NCI-H146 treated with DMSO at 0.1 percent for 48 hours (cell line): ENCODE measurements around the gene SCD5.

Experiments used
- DNase-seq: peaks from one replicate; lab custom pipeline; 2025; ENCODE audit not compliant: unreplicated experiment; lab: John Stamatoyannopoulos, UW

Gene SCD5

DNA sequence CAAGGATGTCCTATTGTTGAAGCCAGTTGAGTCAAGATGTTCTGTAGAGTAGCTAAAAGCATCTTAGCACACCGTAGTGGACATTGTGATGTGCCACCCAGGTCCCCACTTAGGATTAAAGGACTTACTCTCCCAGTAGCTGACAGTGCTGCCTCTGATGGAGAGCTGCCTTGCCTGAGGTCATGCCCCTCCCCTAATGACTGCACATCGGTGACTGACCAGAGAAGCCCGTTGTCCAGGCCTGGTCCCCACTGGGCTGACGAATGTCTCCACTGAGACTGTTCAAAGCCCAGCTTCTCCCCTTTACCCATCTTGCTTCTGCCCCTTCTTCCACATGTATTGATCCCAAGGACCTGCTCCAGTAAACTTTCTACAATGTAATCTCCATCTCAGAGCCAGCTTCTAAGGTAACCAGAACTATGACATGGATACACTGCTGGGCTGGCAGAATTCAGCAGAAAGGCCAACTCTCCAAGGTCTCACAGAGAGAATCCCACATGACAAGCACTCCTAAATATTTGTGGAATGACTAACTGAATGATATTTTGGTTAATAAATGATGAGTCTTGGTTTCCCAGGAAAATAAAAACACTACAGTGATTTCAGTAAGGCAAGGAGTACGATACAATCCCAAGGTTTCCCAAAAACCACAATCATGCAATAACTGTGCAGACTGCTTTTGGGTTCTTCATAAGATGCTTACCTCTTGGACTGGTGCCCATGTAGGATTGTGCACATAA, 154.4 kb downstream of the SCD5 start:
- no peak for DNase-seq

DNA sequence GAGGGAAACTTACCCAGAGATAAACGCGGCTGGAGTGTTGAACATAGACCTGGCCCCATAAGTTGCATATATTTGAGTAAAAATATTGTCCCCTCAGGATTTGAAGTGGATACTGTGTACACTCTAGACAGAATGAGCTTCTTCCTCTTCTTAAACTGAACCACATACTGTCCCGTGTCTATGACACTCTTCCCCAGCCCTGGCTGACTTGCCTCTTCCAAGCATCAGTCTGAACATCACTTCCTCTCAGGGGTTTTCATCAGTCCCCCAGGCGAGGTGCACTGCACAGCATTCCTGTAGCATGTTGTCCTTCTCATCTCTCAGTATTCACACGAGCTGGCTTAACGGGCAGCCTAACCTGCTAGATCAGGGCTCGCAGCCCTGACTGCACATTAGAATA, 156.3 kb downstream of the SCD5 start:
- DNase-seq: no peak

DNA sequence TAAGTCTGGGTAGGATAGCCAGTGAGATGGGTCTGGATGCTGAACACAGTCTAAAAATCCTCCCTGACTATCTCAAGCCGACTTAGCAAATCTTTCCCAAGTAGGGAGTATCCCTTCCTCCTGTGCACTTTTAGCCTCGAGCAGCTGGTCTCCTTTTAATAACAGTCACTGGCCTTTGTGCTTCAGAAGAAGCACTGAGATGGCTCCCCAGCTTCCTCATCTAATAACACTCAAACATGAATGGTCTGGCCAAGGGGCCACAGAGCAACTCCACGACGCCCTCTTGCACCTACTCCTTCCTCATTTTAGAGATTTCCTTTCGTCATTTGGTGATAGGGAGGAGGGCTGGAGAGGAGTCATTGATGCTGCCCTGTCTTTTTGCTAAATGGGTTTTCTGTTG, 158.1 kb downstream of the SCD5 start:
- DNase-seq: no peak

DNA sequence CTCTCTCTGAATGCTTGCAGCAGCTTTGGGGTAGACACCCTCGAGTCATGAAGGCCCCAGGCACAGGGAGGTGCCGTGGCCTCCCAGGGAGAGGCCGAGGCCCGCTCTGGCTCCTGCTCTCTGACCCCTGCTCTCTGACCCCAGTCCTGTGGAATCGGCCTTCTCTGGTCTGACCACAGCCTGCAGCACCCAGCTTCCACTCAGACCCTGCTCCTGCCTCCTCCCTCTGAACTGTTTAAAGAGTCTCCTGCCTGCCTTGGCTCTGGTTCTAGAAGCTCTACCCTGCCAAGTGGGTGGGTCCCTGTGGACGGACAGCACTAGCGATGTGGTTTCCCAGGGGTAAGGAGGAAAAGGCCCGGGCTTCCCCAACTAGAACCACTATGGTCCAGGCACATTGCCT, 158.6 kb downstream of the SCD5 start:
- no peak for DNase-seq

DNA sequence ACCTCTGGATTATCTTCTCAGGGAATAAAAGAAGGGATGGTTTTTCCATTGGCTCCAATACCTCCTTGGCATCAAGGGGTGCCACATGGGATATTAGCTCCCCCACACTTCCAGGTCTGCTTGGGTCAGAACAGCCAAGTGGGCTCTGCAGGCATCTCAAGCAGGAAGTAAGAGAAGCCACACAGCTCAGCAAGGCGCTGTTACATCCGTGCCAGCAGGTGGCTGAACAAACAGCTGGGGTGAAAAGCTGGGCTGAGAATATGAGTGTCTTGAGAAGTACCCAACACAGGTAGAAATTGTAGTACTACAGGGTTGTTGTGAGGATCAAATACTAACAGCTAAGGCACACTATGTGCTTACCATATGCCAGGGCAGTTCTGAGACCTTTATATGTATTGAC, 160.1 kb downstream of the SCD5 start:
- DNase-seq: no peak

DNA sequence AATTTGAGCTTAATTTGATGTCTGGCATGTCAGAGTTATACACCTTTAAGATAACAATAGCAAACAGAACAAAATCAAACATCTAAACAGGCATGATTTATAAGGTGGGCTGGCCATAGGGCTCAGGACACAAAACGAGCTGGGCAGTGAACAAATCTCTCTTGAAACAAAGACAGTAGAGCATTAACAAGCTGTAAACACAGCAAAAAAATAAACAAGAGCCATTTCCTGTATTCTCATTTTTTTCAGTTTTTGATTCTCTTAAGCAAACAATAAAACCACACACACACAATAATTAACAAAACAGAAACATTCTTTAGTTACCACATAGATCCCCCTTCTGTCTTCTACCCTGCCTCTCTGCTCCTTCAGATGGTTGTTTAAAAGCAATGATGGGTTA, 168.5 kb downstream of the SCD5 start:
- no peak for DNase-seq

DNA sequence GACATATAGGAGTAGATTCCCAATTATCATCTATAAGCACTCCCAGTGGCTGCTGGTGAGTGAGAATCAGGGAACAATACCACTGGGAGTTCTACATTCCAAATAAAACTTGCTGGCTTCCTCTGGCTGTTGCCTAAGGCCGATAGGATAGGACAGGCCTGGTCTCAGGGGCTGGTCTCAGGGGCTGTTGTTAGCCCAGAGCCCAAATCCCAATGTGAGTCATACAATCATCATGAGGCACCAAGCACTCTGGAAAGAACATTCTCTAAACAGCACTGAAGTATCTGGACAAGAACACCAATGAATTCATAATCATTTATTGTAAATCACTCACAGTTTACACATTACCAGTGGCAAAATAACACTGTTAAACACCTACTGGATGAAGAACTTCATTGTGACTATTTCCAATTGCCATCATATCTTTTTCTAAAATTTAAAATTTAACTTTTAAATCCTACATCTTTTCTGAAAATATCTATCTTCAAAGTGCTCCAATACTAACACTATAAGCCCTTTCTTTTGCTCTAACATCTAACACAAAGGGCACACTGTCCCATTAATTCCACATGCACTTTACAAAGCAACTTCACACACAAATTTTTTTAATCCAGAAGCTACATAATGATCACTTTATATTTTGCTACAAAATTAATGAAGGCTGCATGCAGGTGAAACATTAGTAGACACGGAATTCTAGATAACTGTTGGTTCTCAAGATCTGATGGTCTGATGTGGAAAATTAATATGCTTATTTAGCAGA, 169.2 kb downstream of the SCD5 start:
- no peak for DNase-seq

DNA sequence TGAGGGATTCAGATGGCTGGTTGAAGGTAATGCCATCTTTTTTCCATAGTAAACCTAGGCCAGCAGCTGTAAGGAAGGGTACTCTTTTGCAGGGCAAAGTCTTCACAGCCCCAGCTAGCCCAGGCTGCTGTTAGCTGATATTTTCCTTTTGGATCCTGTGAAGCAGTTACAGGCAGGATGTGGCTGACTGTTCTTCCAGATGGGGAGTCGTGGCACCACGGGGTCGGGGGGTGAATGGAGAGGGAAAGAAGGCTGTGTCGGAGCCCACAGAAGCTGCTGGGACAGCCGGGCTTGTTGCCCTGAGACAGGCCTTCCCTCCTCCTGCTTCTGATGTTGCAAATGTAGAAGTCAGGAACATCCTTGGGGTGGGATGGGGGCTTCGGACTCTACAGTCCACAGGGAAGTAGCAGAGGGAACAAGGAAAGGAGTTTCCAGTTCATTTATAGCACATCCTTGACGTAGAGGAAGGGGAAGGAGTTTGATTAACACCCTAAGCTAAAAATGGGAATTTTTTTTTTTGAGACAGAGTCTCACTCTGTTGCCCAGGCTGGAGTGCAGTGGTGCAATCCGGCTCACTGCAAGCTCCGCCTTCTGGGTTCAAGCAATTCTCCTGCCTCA, 172.2 kb downstream of the SCD5 start:
- no peak for DNase-seq

DNA sequence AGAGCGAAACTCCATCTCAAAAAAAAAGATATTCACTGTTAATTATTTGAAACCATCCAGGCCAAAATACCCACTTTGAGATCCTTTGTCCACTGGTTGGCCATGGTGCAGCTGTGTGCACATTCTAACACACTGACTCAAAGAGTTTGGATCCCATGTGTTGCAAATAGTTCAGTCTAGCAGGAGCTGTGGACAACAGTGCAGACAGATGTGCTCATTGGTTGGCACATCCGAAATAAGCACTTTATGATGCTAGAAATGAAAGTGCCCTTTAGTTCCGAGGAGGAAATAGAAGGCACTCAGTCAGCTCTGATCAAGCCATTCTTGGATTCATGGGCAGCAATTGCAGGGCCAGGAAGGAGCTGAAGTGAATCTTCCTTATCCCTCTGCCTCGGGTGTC, 173.8 kb downstream of the SCD5 start:
- no peak for DNase-seq

DNA sequence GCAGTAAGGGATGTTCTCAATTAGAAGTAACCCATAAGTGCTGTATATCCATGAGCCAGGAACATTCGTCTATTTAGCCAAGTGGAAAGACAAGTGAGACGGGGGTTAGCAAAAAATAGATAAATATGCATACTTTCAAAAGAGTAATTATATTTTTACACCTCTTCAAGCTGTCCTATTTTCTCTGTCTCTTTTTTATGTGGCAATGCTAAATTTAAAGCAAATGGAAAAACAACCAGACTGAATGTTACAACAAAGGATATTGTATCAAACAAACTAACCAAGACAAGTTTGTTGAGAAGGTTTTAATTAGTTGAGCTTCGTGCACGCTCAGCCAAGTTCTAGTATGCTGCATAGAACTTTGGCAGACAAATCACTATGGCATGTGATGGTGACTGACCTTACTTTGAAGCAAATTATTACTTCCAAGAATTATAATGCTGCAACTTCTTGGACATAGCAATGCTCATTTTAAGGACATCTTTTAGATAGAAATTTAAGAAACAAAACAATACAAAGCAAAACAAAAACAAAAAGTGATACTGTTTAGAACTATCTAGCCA, 175.4 kb downstream of the SCD5 start:
- no peak for DNase-seq

DNA sequence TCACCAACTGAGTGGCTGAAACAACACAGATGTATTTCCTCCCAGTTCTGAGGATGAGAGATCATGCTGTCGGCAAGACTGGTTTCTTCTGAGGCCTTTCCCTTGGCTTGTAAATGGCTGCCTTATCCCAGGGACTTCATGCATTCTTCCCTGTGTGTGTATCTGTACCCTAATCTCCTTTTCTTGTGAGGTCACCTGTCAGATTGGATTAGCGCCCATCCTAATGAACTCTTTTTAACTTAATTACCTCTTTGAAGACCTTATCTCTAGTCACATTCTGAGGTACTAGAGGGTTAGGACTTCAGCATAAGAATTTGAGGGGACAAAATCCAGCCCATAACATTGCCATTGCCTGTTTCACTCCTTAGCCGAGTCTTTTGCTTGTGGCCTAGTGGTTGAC, 177.3 kb downstream of the SCD5 start:
- DNase-seq: no peak

DNA sequence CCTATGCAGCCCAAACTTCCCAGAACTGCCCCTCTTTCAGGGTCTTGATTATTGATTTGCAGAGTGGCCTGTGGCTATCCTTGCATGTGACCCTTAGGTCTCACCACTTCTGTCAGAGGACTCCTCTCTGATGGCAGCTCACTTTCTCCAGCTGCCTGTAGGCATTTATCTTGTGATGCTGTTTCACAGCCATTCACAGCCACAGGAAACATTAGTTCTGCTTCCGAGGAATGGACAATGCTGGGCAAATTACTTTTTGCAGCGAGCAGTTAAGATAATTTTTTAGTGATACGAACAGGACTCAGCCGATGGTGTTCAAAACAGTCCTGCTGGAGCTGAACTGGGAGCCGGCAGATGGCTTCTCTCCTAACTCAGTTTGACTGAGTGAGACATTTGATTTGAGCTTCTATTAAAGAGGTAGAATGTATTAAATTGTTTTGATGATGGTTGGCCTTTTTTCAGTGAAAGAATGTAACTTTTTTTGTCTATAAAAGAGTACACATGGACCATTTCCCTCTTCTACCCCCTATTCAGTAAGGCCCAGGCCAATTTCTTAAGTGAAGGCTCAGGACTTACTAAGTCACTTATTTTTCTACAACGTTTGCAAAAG, 178.4 kb downstream of the SCD5 start:
- no peak for DNase-seq

DNA sequence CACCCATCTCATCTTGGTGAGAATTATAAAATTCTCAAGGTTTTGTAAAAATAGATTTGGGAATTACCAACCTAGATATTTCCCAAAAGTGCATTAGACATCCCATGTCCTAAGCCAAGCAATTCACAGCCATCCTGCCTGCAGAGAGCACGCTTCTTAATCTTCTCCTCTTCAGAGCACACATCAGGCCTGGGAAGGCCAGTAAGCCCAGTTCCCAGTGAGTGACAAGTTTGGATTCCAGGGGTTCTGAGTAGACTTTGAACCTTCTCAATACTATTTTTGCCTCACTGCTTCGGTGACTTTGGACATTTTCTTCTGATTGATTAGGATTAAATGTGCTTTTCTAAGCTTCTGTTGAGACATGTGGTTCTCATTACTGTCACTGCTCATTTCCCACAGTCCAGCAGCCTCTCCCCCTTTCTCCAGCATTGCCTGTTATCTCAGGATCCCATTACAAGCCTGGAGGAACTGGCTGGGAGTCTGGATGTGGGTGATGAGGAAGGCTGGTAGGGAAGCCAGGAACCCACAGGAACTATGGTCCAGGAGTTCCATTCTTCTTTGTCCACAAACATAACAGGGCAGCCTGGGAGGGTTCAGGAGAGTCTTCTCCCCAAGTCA, 180.4 kb downstream of the SCD5 start:
- no peak for DNase-seq

DNA sequence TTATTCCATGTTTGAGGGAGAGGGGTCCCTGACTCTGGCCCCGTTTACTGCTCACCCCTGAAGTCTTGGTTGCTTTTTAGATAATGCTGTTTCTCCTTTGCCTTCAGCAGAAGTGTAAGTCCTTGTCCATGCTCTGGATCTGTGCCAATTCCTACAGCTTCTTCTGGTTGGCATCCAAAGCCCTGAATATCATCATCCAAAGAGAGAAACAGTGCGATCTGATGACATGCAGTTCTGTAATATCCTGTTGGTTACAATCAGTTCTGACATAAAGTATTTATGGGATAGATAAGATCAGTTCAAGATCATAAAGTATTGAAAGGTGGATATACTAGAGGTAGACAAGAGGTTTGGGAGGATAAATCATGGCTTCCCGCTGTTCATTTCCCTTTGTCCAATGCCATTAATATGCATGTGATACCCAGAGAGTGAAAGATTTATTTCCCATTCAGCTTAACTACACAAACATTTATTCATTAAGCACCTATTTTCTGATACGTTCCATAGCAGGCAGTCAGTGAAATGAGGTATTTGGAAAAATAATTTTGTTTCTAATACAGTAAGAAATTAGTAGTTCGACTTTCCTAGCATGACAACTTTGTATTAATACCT, 183.7 kb downstream of the SCD5 start:
- peak; percentile 2 for DNase-seq

DNA sequence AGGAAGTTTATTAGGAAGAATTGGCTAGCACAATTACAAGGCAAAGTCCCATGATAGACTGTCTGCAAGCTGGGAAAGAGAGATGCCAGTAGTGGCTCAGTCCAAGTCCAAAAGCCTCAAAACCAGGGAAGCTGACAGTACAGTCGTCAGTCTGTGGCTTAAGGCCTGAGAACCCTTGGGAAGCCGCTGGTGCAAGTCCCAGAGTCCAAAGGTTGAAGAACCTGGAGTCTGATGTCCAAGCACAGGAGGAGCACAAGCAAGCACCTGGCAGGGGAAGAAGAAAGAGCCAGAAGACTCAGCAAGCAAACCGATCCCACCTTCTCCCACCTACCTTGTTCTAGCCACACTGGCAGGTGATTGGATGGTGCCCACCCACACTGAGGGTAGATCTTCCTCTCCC, 185.5 kb downstream of the SCD5 start:
- no peak for DNase-seq

DNA sequence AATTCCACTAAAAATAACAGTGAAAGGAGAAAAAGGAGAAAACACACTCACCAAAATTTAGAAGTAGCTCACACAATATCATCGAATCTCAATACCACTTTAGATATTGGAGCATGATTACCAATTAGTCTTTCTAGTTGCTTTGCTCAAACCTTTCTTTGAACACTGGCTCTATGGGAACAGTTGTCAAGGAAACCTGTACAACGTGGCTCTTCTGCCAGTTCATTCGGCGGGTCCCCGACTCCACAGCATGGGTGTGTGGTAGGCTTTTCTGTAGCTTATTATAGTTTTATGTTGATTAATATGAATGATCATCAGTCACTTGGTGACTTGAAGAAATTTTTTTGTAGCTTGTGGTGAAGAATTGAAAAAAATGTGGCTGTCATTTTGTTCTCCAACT, 186.6 kb downstream of the SCD5 start:
- DNase-seq: peak; percentile 29

DNA sequence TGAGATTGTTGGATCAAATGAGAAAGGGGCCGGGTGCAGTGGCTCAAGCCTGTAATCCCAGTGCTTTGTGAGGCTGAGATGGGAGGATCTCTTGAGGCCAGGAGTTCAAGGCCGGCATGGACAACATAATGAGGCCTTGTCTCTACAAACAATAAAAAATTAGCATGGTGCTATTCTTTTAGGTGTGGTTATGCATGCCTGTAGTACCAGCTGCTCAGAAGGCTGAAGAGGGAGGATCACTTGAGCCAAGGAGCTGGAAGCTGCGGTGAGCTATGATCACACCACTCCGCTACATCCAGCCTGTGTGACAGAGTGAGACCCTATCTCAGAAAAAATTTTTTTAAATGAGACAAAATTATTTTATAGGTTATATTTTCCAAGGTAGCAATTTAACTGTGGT, 187.1 kb downstream of the SCD5 start:
- DNase-seq: peak; percentile 3

DNA sequence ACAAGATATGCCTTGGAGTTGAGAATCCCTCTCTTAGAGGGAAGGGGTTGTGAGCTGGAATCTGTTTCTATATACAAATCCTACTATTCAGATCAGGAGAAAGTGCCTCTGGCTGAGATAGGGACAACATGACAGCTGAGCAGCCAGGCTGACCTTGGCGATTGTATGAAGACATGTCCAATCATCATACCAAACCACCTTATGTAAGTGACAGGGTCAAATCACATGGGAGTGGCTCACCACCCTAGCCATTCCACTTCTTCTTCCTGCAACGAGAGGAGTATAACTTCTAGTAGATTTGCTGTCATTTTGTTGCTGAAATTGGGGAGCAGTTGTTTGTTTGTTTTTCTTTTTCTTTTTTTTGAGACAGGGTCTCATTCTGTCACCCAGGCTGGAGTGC, 188.6 kb downstream of the SCD5 start:
- no peak for DNase-seq

DNA sequence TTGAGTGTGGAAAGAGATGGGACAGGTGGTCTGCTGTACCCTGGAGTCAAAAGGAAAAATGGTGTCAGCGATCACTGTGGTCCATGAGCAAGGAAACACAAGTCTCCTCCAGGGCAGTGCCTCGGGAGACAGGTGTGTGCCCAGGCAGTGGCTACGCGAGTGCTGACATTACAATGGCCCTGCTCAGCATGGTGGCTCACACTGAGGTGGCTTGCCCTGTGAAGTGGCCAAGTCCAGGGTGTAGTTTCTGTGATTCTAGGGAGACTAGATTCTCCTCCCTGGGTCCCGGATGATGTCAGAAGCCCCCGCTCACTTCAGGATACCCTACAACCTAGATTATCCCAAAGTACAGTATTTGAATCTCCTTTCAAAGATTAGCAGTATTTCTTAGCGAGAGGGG, 192.0 kb downstream of the SCD5 start:
- no peak for DNase-seq

DNA sequence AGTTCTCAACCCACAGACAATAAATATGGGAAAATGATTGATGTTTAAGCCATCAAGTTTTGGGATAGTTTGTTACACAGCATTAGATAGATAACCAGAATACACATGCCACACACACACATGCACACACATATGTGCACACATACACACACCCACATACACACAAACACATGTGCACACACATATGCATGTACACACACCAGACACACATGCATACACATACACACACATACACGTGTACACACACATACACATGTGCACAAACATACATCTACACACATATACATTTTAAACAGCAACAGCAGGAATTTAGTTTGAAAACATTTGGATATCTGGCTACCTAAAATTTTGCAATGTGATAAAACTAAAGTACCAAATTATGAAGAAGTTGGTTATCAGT, 194.1 kb downstream of the SCD5 start:
- no peak for DNase-seq
